Measurements from ENCODE around the gene MYBPC3. TPM values are rescaled to one million over a fixed set of nuclear protein-coding genes. Genes with fewer than 3 reads are reported as not detected.
A peak's percentile ranks its signal among the peaks of the same experiment; 100 is the strongest.

The MYBPC3 gene
- total RNA-seq, 1 experiment from 2014 or later: 0.07 TPM

DNA sequence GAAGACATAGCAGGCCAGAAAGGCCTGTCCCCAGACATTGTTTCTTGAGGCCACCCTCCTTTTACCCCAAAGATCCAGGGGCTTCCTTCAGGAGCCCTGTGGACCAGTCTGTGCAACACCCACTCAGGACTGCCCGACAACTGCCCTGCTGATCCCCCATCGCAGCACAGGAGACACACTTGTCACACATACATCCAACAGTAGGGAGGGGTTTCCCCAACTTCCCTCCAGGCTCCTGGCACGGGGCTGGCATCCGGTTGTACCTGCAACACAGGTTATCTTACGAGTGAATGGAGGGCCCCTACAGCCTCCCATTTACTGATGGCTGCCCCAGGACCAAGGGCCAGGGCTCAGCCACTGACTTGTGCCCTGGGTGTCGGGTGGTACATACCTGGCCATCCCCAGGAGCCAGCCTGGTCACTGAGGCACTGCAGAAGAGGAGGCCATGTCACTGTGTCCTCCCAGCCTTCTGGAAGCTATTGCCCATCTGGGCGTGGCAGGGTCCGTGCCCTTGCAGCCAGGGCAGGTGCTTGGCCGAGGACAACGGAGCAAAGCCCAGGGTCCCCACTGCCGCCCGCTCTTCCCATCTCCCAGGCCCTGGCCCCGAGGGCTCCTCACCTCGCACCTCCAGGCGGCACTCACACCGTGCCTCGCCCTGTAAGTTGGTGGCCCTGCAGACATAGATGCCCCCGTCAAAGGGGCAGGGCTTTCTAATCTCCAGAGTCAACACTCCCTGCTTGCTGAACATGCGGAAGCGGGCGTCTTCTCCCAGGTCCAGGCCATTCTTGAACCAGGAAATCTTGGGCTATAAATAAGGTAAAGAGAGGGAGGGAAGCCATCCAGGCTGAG lies 20.8 kb downstream of the MYBPC3 start:
- Mint-ChIP-seq H3K36me3 (peaks cover 10% of the 10 kb centered on the region), H3K27me3 (ENCODE audit: low read depth) (no peaks in the 10 kb centered on the region), H3K4me3 (no peak overlapping the region), H3K27ac (peak overlapping the region; percentile 32; the same call in 1 of the 2 replicates), H3K9me3 (no peaks in the 10 kb centered on the region), H3K4me1 (no peaks in the 10 kb centered on the region)
- TF ChIP-seq MLX (CRISPR knock-in tag; IDR thresholded peaks at IDR 0.05) (no peak), NFYB (CRISPR knock-in tag; conservative IDR thresholded peaks at IDR 0.05; ENCODE audit: low read depth) (no peak), NFE2L1 (CRISPR knock-in tag; IDR thresholded peaks at IDR 0.05) (no peak), FOXP1 (CRISPR knock-in tag; IDR thresholded peaks at IDR 0.05; ENCODE audit: borderline replicate concordance) (no peak), GABPB1 (CRISPR knock-in tag; IDR thresholded peaks at IDR 0.05) (no peak), PREB (CRISPR knock-in tag; IDR thresholded peaks at IDR 0.05; ENCODE audit: borderline replicate concordance) (no peak), ZMAT4 (CRISPR knock-in tag; IDR thresholded peaks at IDR 0.05) (no peak), ZNF317 (CRISPR knock-in tag; IDR thresholded peaks at IDR 0.05; ENCODE audit: borderline replicate concordance, low read depth) (no peak), ZNF138 (CRISPR knock-in tag; conservative IDR thresholded peaks at IDR 0.05) (no peak), CBFB (CRISPR knock-in tag; IDR thresholded peaks at IDR 0.05; ENCODE audit: low read depth) (no peak), ZNF232 (CRISPR knock-in tag; IDR thresholded peaks at IDR 0.05) (no peak), TEAD1 (CRISPR knock-in tag; IDR thresholded peaks at IDR 0.05) (no peak)
- TF ChIP-seq, protein P1, sequence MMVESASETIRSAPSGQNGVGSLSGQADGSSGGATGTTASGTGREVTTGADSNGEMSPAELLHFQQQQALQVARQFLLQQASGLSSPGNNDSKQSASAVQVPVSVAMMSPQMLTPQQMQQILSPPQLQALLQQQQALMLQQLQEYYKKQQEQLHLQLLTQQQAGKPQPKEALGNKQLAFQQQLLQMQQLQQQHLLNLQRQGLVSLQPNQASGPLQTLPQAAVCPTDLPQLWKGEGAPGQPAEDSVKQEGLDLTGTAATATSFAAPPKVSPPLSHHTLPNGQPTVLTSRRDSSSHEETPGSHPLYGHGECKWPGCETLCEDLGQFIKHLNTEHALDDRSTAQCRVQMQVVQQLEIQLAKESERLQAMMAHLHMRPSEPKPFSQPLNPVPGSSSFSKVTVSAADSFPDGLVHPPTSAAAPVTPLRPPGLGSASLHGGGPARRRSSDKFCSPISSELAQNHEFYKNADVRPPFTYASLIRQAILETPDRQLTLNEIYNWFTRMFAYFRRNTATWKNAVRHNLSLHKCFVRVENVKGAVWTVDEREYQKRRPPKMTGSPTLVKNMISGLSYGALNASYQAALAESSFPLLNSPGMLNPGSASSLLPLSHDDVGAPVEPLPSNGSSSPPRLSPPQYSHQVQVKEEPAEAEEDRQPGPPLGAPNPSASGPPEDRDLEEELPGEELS (CRISPR knock-in tag; IDR thresholded peaks at IDR 0.05): no peak
- POLR2A ChIA-PET: no interaction called here
- CTCF ChIA-PET: no interaction called here
- DNase-seq (ENCODE audit: low spot score) (no peak), ATAC-seq (no peak)

DNA sequence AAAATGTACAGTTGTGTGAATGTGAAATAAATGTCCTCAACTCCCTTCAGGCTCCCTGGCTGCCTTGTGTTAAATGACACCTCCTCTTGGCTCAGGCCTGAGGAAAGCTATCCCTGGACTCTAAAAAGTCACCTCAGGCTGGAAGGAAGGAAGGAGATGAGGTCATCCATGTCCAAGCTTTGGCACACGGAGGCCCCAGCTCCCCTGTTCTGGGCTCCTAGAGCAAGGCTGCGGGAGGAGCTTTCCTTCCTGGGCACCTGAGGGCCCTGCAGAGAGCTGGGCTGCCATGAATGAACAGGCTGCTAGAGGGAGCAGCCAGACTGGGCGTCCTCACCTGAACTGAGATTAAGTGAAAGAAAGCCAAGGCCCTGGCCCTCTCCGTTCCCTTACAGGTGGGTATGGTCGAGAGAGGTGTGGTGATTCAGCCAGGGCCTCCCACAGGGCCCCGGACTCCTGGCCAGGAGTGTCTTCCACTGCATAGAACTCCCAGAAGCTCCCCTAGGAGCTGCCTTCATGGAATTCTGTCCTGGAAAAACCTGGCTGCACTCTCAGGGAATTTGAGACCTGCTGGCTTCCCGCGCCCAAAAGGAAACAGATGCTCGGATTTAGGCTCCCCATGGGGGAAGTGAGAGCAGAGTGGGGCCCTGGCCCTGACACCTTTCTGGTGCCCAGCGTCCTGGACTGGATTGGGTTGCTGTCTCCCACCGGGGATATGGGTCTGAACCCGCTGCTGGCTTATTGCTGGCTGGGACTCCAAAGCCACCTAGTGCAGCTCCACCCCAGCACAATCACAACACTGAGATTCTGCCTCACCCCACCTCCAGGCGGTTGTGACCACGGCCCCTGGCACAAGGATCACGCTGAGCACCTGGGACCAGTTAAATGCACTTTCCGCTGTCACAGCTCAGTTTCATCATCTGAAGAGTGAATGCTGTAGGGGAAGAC lies 22.2 kb downstream of the MYBPC3 start:
- ChIA-PET POLR2A (no interaction called here), CTCF (interaction anchor here (0.5 to 1.7 kb wide), 6 partner anchors 16 to 303 kb away, joined by 3 to 7 read pairs (median 4); no protein-coding TSS in a partner anchor)
- ATAC-seq: peak; percentile 78
- Mint-ChIP-seq H3K36me3 (peaks cover 13% of the 10 kb centered on the region), H3K9me3 (no peaks in the 10 kb centered on the region), H3K27me3 (ENCODE audit: low read depth) (no peaks in the 10 kb centered on the region), H3K4me3 (no peak overlapping the region), H3K4me1 (no peaks in the 10 kb centered on the region), H3K27ac (peak overlapping the region; percentile 74; the same call in 1 of the 2 replicates)
- no peak for TF ChIP-seq JAZF1 (CRISPR knock-in tag; IDR thresholded peaks at IDR 0.05)
- no peak for TF ChIP-seq ZNF317 (CRISPR knock-in tag; IDR thresholded peaks at IDR 0.05; ENCODE audit: borderline replicate concordance, low read depth)
- TF ChIP-seq MXD4 (CRISPR knock-in tag; IDR thresholded peaks at IDR 0.05; ENCODE audit: borderline replicate concordance): no peak
- TF ChIP-seq, protein P2, sequence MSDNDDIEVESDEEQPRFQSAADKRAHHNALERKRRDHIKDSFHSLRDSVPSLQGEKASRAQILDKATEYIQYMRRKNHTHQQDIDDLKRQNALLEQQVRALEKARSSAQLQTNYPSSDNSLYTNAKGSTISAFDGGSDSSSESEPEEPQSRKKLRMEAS (CRISPR knock-in tag; IDR thresholded peaks at IDR 0.05): no peak
- TF ChIP-seq JUN (CRISPR knock-in tag; IDR thresholded peaks at IDR 0.05): no peak
- TF ChIP-seq ZNF219 (CRISPR knock-in tag; IDR thresholded peaks at IDR 0.05; ENCODE audit: borderline replicate concordance): no peak
- no peak for TF ChIP-seq FOXJ3 (CRISPR knock-in tag; IDR thresholded peaks at IDR 0.05; ENCODE audit: borderline replicate concordance)
- no peak for TF ChIP-seq ZMAT4 (CRISPR knock-in tag; IDR thresholded peaks at IDR 0.05)
- TF ChIP-seq HMGXB4 (CRISPR knock-in tag; IDR thresholded peaks at IDR 0.05): no peak
- no peak for TF ChIP-seq GTF2I (CRISPR knock-in tag; conservative IDR thresholded peaks at IDR 0.05)
- TF ChIP-seq, protein P3, sequence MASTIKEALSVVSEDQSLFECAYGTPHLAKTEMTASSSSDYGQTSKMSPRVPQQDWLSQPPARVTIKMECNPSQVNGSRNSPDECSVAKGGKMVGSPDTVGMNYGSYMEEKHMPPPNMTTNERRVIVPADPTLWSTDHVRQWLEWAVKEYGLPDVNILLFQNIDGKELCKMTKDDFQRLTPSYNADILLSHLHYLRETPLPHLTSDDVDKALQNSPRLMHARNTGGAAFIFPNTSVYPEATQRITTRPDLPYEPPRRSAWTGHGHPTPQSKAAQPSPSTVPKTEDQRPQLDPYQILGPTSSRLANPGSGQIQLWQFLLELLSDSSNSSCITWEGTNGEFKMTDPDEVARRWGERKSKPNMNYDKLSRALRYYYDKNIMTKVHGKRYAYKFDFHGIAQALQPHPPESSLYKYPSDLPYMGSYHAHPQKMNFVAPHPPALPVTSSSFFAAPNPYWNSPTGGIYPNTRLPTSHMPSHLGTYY (CRISPR knock-in tag; IDR thresholded peaks at IDR 0.05): no peak
- no peak for DNase-seq (ENCODE audit: low spot score)

Data from WTC11 (cell line).